Body of pancreas (tissue), 4 donors: ENCODE measurements around the gene ENAH.

Experiments
- POLR2A ChIP-seq, 3 donors: fragments of 450-650 bp; IDR thresholded peaks; one replicate each; pipeline ENCODE4 v1.6.1; 2016; ENCODE audit warnings: antibody characterized with exemption in 3 of 3, mild to moderate bottlenecking in 2 of 3
- TF ChIP-seq, protein P1 (sequence below), 7 experiments: fragments of 450-650 bp in 4 of 7; fragments of 200-600 bp in 3 of 7; sonication (generic) in 3 of 7; IDR thresholded peaks; one replicate each; pipeline ENCODE4 v1.5.1; 2016 to 2019; ENCODE audit warnings: antibody characterized with exemption in 7 of 7

DNA sequence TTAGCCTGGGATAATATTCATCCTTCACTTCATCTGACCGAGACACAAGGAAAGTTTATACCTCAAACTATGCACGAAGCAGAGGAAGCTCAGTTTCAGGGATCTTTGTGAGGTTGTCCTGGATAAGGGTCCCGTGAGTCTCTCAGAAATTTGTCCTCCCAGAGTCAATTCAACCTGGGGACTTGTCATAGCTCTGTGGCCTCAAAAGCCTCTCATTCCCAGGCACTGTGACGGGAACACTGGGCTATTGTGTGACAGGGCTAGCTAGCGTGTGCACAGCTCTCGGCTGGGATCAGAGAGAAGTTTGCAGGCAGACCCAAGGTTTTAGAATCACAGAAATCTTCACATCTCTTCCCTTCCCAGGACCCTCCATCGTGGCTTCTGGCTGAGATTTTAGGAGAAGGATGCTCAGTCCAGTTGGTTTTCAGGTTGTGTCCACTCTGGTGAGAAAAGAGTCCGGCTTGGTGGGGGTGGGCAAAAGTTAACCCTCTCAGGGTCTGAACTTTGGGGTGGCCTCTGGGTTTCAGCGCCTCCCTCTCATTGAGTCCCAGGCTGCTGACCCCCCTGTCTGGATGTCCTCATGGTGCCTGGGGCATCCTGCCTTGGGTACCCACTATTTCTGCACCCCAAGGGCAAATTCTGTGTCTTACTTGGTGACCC lies 204.6 kb downstream of the ENAH start:
- no peak for TF ChIP-seq POLR2A (IDR thresholded peaks at IDR 0.05)
- TF ChIP-seq, protein P1, sequence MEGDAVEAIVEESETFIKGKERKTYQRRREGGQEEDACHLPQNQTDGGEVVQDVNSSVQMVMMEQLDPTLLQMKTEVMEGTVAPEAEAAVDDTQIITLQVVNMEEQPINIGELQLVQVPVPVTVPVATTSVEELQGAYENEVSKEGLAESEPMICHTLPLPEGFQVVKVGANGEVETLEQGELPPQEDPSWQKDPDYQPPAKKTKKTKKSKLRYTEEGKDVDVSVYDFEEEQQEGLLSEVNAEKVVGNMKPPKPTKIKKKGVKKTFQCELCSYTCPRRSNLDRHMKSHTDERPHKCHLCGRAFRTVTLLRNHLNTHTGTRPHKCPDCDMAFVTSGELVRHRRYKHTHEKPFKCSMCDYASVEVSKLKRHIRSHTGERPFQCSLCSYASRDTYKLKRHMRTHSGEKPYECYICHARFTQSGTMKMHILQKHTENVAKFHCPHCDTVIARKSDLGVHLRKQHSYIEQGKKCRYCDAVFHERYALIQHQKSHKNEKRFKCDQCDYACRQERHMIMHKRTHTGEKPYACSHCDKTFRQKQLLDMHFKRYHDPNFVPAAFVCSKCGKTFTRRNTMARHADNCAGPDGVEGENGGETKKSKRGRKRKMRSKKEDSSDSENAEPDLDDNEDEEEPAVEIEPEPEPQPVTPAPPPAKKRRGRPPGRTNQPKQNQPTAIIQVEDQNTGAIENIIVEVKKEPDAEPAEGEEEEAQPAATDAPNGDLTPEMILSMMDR (IDR thresholded peaks at IDR 0.05) = no peak
